Activated CD4-positive, alpha-beta T cell treated with anti-CD3 and anti-CD28 coated beads for 48 hours (primary cell): Measurements from ENCODE around the gene GDAP2.
"Not testable (repeated sequence)": the region's sequence is repeated elsewhere in the genome, so short reads cannot be mapped to it uniquely, and the experiment has no call there.

Experiments used
- DNase-seq: peaks from one replicate; pipeline ENCODE4 v3.0.0-alpha.2; 2020

GDAP2 gene, protein sequence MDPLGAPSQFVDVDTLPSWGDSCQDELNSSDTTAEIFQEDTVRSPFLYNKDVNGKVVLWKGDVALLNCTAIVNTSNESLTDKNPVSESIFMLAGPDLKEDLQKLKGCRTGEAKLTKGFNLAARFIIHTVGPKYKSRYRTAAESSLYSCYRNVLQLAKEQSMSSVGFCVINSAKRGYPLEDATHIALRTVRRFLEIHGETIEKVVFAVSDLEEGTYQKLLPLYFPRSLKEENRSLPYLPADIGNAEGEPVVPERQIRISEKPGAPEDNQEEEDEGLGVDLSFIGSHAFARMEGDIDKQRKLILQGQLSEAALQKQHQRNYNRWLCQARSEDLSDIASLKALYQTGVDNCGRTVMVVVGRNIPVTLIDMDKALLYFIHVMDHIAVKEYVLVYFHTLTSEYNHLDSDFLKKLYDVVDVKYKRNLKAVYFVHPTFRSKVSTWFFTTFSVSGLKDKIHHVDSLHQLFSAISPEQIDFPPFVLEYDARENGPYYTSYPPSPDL

DNA sequence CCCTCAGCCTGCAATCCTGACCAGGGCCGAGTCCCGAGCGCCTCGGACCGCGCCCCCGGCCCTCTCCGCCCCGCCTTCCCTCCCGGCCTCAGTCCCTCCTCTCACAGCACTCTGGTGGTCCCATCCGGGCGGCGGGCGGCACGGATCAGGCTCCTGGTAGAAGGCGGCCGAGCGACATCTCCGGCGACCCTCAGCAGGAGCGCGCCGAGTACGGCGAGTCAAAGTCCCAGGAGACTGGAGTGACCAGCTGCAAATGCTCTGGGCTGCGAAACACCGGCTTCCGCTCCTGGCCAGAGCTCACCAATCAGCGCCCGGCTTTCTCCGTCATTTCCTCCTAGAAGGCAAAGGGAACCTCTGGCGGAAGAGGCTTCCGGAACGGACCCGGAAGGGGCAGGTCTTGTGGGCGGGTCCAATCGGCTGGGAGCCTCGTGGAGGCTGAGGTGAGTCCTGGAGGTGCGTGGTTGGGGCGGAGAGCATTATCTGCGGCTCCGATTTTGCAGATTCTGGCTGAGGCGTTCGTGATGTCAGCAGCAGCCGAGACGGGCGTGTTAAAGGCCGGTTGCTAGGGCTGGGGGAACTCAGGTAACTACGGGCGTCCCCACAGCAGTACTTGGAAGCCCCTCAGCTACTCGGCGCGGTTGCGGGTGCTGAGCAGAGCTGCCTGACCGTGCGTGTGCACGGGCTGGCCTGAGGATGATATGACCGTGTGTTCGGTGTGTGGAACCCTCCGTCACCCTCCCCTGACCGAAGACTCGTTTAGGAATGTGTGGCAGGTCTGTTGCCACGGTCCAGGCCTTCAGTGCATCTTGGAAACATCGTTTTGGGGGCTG, at the start of gene GDAP2, which contains the start of gene WDR3:
GDAP2 (minus strand) TSS at position 279 of the 830 bp plus-strand sequence. CDS start 9,264 bp downstream, outside the sequence.
WDR3 (plus strand) TSS at position 397 of the 830 bp plus-strand sequence. CDS start 3,581 bp downstream, outside the sequence.
- peak; percentile 97 for DNase-seq

DNA sequence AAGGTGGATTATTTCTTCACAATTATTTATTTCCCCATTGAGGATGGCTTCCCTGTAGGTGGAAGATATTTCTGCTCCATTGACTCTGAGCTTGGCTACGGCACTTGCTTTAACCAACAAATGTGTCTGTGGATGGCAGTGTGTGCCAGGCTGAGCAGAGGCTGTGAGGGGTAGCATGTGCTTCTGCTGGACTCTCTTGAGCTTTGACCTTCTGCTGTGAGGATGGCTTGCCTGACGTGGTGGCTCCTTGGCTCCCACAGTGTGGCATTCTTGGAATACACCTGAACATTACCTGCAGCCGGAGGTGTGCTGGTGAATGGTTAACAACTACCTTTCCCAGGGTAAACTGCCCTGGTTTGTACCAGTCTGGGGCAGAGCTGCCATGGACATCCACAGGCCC, 47.0 kb upstream of the GDAP2 start:
- no peak for DNase-seq

DNA sequence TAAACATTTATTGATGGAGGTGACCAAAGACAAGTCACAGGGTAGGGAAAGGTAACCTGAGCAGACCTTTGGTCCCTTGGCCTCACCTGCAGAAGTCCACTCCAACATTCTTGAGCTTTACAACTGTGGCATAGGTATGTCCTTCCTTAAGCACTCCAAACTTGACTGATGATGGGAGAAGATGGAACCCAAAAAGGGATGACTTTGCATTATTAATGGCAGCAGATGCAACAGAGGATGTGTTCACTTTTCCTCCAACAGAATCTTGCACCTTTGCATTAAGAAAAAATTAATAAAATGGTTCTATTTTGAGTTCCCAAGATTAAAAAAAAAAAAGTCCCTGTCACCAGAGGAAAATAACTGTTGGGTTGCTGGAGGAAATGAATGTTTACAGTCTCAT, 42.4 kb upstream of the GDAP2 start:
- no peak for DNase-seq

DNA sequence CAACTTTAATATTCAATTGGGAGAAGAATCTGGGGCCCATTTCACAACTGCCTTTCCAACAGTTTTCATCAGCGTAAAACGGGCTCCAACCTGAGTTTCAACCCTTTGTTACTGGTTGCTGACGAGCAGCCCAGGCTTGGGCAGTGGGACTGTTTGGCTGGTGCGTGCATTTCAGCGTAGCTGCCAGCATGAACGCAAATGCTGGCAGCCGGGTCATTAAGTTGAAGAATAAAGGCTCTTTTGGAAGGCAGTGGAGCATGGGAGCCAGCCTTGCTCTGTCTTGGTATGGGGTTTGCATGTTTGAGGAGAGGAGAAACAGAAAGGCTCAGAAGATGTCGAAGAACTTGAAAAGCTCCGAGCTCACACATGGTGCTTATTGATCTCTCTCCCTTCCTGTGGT, 40.8 kb upstream of the GDAP2 start:
- no peak for DNase-seq

DNA sequence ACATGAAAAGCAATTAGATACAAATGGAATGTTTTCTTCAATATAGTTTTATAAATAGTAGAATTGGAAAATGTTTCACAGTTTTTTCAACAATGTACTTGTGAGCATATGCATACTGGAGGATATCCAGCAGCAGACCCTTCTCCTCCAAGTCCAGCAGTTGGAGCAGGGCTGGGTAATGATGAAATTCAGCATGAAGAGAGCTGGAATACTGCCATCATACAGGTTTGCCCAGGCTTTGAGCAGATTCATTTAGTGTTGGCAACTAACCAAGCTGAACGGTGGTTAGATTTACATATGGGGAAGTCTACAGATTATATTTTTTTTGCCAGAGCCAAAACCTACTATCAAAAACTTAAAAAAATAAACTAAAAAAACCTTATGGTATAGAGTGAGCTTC, 38.5 kb upstream of the GDAP2 start:
- no peak for DNase-seq

GRCh38 chr1:117967477-117967876, 38.1 kb upstream of the GDAP2 start:
- DNase-seq, result no peak

GRCh38 chr1:117964290-117965038, 35.0 kb upstream of the GDAP2 start:
- DNase-seq, result no peak

GRCh38 chr1:117959364-117959763, 29.9 kb upstream of the GDAP2 start:
- no peak for DNase-seq

- DNase-seq, result no peak
Measured at GRCh38 chr1:117952386-117952785, 23.0 kb upstream of the GDAP2 start.

- no peak for DNase-seq
Measured at GRCh38 chr1:117942293-117942692, 12.9 kb upstream of the GDAP2 start.

DNA sequence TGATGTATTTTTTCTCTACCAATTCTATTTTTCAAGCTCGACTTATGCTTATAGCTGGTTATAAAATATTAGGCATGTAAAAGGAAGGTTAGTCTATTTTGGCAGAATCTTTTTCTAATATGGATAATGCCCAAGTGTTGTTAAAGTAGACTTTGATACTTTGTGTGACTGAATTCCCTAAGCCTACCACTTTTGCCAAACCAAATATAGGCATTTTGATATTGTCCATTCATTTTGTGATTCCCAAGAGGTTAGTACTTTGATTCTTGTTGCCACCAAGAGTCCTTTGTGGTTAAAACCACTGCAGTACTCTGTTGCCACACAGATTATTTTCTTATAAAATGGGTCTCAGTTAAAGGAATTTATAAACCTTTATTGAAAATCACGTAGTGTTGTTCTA, 4.3 kb upstream of the GDAP2 start:
- DNase-seq, result no peak

- DNase-seq, result no peak
Measured at GRCh38 chr1:117932576-117932975, 3.2 kb upstream of the GDAP2 start.

GRCh38 chr1:117930484-117930883, 1.1 kb upstream of the GDAP2 start:
- no peak for DNase-seq

- DNase-seq, result no peak
Measured at GRCh38 chr1:117930173-117930447, 689 bp upstream of the GDAP2 start.

DNA sequence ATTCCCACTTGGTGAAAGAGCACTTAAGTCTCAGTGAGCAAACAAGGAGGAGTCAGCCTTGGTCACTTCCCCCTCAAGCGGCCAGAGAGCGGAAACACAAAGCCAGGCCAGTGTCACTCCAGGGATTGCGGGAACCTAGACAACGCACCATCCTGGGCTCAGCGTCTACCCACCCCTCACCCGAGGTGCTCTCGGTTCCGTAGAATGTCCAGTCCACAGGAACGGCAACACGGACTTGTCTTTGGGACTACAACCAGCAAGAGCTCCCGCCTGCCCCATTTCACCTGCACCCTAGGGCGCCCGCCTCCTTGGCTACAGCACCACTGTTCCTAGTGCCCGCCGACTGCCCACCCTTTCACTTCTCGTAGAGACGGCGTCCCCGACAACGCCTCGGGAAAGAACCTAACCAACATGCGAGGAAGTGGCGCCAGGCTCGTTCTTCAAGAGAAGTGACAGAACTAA, 509 bp downstream of the GDAP2 start:
- peak; percentile 45 for DNase-seq

DNA sequence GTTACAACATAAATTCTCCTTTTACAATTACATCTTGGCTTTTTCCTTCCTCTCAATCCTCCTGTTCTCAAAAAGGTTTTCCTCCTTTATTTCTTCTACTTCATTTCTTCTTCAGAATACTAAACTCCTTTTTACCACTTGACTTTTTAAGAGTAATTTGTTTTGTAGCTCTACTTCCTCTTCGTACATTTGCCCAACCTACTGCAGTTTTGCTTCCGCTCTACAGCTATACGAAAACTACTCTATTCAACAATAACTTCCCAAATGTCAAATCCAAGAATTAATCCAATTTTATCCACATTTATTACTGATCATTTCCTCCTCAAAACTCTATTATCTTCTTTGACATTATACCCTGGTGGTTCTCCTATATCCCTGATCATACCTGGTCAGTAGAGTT, 3.4 kb downstream of the GDAP2 start:
- DNase-seq, result no peak

GRCh38 chr1:117922717-117923116, 6.7 kb downstream of the GDAP2 start:
- DNase-seq, result not testable (repeated sequence)

- DNase-seq, result no peak
Measured at GRCh38 chr1:117921991-117922390, 7.4 kb downstream of the GDAP2 start.

DNA sequence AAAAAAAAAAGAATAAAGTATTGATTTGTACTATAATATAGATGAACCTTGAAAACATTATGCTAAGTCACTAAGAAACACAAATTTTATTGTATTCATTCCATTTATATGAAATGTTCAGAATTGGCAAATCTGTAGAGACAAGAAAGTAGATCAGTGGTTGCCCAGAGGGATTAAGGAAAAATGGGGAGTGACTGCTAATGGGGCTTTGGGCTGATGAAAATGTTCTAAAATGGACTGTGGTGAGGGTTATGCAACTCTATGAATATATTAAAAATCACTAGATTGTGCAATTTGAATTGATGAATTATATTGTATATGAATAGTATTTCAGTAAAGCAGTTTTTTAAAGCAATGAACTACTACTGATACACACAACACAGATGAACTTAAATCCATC, 10.0 kb downstream of the GDAP2 start:
- no peak for DNase-seq

GRCh38 chr1:117911051-117911450, 18.4 kb downstream of the GDAP2 start:
- DNase-seq, result no peak

DNA sequence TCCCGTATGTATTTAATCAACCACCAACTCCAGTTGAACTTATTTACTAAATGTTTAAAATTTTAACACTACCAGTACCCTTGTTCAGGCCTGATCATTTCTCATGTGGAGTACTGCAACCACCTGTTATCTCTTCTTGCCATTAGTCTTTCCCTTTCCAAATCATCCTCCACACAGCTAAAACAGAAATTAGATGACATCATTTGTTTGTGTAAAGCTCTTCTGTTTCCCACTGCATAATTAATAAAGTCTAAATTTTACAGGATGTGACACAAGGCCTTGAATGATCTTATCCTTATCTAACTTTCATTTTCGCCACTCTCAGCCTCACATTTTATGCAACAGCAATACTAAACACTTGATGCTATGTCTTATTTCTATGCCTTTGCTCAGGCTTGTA, 24.4 kb downstream of the GDAP2 start:
- no peak for DNase-seq

DNA sequence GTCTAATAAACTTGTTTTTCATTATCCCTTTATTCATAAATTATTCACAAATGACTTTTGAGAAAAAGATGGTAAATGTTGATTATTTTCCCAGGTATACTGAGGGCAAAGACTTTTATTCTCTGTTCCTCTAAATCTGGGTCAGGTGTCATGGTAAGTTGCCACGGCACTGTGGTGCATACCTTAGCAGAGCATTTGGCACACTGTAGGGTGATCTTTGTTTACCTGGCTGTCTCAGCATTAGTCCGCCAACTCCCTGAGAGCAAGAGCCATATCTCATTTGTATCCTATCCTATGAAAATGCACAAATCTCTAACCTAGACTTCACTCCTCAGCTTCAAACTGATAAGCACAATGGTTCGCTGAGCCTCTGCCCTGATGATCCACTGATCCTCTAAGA, 24.9 kb downstream of the GDAP2 start:
- DNase-seq, result no peak

DNA sequence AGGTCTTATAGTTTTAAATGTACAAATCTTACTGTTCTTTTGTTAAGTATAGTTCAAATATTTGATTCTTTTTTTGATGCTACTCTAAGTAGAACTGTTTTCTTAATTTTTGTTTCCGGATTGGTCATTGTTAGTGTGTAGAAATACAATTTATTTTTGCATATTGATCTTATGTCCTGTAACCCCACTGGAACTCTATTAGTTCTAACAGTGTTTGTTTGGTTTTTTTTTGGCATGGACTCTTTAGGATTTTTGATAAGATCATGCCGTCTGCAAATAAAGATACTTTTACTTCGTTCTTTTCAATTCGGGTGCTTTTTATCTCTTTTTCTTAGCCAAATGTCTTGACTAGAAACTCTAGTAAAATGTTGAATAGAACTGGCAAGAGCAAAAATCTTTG, 26.5 kb downstream of the GDAP2 start:
- no peak for DNase-seq
